NCI-H345 treated with DMSO at 0.1 percent for 48 hours (cell line): Measurements from ENCODE around the gene MOXD1.

Experiments used
- DNase-seq: peaks from one replicate; lab custom pipeline; 2025; ENCODE audit not compliant: unreplicated experiment; lab: John Stamatoyannopoulos, UW

MOXD1 gene

GRCh38 chr6:132246632-132247270 is 154.5 kb downstream of the MOXD1 start:
- no peak for DNase-seq

GRCh38 chr6:132246120-132246617 is 155.1 kb downstream of the MOXD1 start:
- no peak for DNase-seq
